GM12865 (cell line): ENCODE measurements around the gene SLF1.

ENCODE experiments used
- DNase-seq: peaks from one replicate; pipeline ENCODE4 v3.0.0; 2010; ENCODE audit warnings: low read depth
- H3K4me3 ChIP-seq: 2 replicates; pipeline ENCODE4 v1.5.1; 2011; ENCODE audit warnings: mild to moderate bottlenecking, low read depth, low read length, control low read depth
- TF ChIP-seq, protein P1 (sequence below): IDR thresholded peaks from 2 replicates; pipeline ENCODE4 v1.5.1; 2011; ENCODE audit warnings: low read length, control low read depth, low read depth, inconsistent platforms; ENCODE audit not compliant: insufficient read depth; ENCODE audit errors: missing control alignments

The SLF1 gene

DNA sequence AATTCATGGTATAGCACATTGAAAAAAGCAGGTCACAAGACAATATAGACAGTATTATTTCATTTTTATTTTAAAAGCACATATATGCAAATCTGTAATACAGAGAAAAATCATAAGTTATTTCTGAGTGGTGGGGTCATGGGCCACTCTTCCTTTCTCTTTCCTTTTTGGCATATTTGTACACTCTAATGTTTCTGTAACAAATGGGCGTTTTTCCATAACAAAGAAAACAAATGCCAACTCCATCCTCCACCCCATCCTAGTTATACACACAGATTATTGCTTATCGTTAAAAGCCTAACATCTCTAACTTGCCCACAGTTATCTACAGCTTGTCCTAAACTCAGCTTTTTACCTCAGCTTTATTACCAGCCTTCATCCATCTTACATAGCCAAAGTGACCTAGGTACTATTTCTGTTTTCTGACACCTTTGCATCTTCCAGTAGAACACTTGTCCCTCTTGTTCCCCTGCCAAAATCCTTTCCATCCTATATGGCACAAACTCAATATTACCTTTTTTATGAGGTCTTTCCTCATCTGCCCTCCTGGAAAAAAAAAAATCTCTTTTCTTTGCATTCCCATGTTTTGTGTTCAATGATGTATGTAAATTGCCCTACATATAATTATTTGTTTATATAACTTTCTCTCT is 4.2 kb upstream of the SLF1 start:
- H3K4me3 ChIP-seq, result no peak overlapping the region

DNA sequence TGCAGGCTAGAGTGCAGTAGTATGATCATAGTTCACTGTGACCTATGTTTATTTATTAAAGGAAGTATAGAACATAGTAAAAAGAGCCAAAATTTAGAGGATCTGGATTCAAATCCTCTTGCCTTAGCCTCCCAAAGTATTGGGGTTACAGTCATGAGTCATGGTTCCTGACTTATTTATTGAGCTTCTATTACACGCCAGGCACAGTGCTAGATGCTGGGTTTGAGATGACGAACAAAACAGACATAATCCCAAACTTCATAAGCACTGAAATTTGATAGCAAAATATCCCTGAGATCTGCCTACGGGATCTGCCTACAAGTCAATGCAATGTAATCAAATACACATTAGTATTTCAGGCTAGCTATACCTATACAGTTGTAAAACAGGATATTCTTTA is 2.6 kb upstream of the SLF1 start:
- DNase-seq, result no peak
- TF ChIP-seq, protein P1, sequence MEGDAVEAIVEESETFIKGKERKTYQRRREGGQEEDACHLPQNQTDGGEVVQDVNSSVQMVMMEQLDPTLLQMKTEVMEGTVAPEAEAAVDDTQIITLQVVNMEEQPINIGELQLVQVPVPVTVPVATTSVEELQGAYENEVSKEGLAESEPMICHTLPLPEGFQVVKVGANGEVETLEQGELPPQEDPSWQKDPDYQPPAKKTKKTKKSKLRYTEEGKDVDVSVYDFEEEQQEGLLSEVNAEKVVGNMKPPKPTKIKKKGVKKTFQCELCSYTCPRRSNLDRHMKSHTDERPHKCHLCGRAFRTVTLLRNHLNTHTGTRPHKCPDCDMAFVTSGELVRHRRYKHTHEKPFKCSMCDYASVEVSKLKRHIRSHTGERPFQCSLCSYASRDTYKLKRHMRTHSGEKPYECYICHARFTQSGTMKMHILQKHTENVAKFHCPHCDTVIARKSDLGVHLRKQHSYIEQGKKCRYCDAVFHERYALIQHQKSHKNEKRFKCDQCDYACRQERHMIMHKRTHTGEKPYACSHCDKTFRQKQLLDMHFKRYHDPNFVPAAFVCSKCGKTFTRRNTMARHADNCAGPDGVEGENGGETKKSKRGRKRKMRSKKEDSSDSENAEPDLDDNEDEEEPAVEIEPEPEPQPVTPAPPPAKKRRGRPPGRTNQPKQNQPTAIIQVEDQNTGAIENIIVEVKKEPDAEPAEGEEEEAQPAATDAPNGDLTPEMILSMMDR, result no peak

More for the DNA sequence above, 4.2 kb upstream of the SLF1 start:
- TF ChIP-seq, protein P1, result no peak
- no peak for DNase-seq

DNA sequence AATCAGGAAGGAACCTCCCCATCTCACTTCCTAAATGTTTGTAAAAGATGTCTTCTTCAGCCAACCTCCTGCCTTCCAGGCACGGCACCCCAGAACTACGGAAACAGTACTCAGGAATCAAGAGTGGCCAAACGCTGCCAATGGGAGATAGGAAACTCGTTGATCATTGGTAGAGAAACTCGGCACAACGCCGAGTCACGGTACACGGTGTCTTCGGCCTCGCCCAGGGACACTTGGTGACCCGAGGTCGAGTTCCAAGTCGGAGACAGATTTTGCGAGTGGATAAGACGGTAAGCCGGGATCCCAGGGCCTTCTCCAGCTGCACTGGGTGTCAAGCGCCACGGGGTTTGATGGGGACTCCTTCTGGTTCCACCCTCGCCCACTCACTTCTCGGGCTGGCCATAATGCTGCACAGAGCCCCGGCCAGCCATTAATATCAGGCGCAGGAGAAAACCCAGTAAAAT is 408 bp upstream of the SLF1 start:
- peak overlapping the region; percentile 82 for H3K4me3 ChIP-seq
- peak; percentile 56 for DNase-seq
- TF ChIP-seq, protein P1, result no peak

More for the DNA sequence above, 2.6 kb upstream of the SLF1 start:
- no peak overlapping the region for H3K4me3 ChIP-seq

DNA sequence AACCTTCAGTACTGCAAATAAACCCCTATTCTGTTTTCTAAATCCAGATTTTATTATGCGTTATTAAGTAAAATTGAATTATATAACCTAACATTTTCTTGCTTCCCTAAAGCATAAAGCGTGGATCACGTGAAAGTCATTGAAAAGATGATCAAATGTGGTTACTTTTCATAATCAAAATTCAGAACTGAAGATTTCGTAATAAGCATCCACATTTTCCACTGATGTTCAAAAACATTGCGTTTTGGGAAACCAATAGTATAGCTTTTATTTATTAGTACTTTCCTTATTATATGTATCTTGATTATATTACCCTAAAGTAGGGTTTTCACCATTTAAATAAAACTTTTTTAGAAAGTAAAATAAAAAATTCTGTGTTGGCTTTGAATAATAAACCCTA is 1.8 kb downstream of the SLF1 start:
- TF ChIP-seq, protein P1, result no peak
- no peak for DNase-seq
- H3K4me3 ChIP-seq, result no peak overlapping the region

DNA sequence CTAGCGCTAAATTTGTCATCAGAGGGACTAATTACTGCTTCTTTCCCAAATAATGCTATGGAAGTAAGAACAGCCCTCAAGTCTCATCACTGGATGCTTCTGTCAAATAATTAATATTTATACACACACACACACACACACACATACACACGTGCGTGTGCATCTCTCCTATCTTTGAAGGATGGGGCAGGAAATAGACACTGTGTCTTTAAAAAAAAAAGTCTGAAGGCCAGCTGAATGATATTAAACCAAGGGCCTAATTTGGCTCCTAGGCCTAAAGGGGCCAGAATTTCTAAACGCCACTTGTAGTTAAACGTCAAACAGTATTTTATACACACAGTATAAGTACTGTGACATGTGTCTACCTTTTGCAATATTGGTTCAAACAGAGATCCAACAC is 3.3 kb downstream of the SLF1 start:
- no peak overlapping the region for H3K4me3 ChIP-seq
- TF ChIP-seq, protein P1, result no peak
- no peak for DNase-seq

DNA sequence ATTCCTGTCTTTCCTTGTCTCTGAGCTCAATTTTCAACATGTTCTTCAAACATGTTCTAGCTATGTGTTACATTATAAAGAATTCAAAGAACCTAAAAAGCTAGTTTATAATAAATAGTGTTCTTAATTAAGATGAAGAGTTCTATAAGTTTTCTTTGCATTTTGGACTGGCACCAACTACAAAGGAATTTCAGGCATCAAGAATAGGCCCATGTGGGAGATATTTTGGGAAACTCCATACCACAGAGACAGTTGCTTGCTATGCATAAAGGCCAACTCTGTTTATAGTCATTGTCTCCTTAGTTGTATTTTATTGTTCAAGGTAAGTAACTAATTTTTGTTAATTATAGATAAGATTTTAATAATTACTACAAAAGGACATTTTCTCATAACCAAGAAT is 4.5 kb downstream of the SLF1 start:
- TF ChIP-seq, protein P1, result no peak
- no peak overlapping the region for H3K4me3 ChIP-seq
- DNase-seq, result no peak

DNA sequence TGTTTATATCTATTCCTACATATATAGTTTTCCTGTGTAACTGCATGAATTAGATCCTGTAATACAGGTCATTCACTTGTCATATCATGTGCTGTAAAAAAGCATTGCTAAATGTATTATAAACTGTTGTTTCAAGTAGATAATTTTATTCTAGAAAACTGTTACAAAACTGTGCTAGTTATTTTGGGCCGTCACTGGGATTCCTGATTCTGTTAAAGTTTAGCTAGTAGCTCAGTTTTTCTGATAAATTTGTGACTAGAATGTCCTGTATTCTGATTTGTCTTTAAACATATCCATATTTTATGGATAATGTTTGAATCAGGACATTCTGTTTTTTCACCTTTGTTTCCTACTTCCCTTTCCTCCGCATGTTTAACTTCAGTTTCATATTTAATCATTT is 5.4 kb downstream of the SLF1 start:
- DNase-seq, result no peak
- TF ChIP-seq, protein P1, result no peak
- no peak overlapping the region for H3K4me3 ChIP-seq
